ENCODE results near the gene CTDSPL.

The CTDSPL gene

GRCh38 chr3:38005076-38006020 is 143.7 kb downstream of the CTDSPL start:
- DNase-seq: no peak

- DNase-seq: no peak
Measured at GRCh38 chr3:38006031-38006430, 144.4 kb downstream of the CTDSPL start.

GRCh38 chr3:38006445-38006995 is 144.8 kb downstream of the CTDSPL start:
- no peak for DNase-seq

- DNase-seq: no peak
Measured at GRCh38 chr3:38007754-38008090, 146.0 kb downstream of the CTDSPL start.

- DNase-seq: no peak
Measured at GRCh38 chr3:38008191-38008701, 146.6 kb downstream of the CTDSPL start.

- no peak for DNase-seq
Measured at GRCh38 chr3:38008971-38009580, 147.4 kb downstream of the CTDSPL start.

- no peak for DNase-seq
Measured at GRCh38 chr3:38009807-38010591, 148.3 kb downstream of the CTDSPL start.

GRCh38 chr3:38011111-38011510 is 149.4 kb downstream of the CTDSPL start:
- no peak for DNase-seq

- no peak for DNase-seq
Measured at GRCh38 chr3:38015485-38015884, 153.8 kb downstream of the CTDSPL start.

- DNase-seq: no peak
Measured at GRCh38 chr3:38015984-38016383, 154.3 kb downstream of the CTDSPL start.

- no peak for DNase-seq
Measured at GRCh38 chr3:38016410-38016809, 154.7 kb downstream of the CTDSPL start.

- DNase-seq: no peak
Measured at GRCh38 chr3:38016847-38017444, 155.3 kb downstream of the CTDSPL start.

- DNase-seq: no peak
Measured at GRCh38 chr3:38017445-38018295, 156.0 kb downstream of the CTDSPL start.

GRCh38 chr3:38018296-38019266 is 156.9 kb downstream of the CTDSPL start:
- DNase-seq: no peak

GRCh38 chr3:38019658-38020341 is 158.1 kb downstream of the CTDSPL start:
- DNase-seq: no peak

- DNase-seq: no peak
Measured at GRCh38 chr3:38020342-38020726, 158.7 kb downstream of the CTDSPL start.

GRCh38 chr3:38021196-38021595 is 159.5 kb downstream of the CTDSPL start:
- no peak for DNase-seq

- no peak for DNase-seq
Measured at GRCh38 chr3:38022301-38022700, 160.6 kb downstream of the CTDSPL start.

- DNase-seq: no peak
Measured at GRCh38 chr3:38022896-38023709, 161.4 kb downstream of the CTDSPL start.
